Superior temporal gyrus (tissue), 1 donor: ENCODE data around the gene RDX.
"Not testable (repeated sequence)": the region's sequence is repeated elsewhere in the genome, so short reads cannot be mapped to it uniquely, and the experiment has no call there.

Source experiments
- DNase-seq: peaks from one replicate; pipeline ENCODE4 v3.0.0-alpha.2; 2016; ENCODE audit errors: extremely low spot score

RDX gene

GRCh38 chr11:110199184-110199981 is 97.0 kb downstream of the RDX start:
- no peak for DNase-seq

DNA sequence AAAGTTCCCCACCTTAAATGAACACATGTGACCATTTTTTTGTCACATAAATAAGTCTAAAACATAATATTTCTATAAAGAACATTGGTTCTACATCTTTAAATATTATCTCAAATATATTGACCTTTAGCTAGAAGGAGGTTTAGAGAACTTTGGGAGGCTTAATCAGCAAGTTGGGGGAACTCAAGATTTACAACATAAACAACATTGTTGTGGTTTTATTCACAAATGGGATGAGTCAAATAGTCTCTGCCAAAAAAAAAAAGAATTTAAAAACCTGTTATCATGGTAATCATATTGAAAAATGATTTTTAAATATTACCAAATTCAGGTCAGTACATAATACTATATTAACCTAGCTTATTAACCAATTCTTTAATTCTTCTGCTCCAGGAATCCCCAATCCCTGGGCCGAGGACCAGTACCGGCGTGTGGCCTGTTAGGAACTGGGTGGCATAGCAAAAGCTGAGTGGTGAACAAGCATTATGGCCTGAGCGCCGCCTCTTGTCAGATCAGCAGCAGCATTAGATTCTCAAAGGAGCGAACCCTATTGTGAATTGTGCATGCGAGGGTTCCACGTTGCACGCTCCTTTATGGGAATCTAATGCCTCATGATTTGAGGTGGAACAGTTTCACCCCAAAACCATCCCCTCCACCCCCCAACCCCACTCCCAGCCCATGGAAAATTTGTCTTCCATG is 98.2 kb downstream of the RDX start:
- DNase-seq = no peak

- DNase-seq = no peak
Measured at GRCh38 chr11:110196884-110197420, 99.5 kb downstream of the RDX start.

DNA sequence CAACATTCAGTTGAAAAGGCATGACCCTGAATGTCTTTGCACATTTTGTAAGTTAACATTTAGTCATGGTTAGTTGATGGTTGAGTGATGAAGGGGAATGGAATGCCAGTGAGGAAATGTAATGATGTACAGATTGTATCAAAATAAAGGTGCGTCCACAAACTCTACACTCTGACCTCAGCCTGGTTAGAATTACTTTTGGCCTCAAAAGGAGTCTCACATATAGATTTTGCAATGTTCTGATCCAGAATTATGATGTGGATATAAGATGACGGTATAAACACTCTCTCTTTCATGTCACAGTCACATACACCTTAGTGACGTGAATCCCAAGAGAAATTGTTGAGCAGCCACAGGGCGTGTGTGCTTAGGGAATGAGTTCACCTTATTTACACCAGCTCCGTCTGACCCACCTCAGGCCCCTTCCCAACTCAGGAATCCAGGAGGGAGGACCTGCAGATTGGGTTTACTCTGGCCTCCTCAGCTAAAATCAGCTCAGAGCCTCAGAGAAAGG is 100.1 kb downstream of the RDX start:
- no peak for DNase-seq

GRCh38 chr11:110194211-110194766 is 102.1 kb downstream of the RDX start:
- DNase-seq = not testable (repeated sequence)

DNA sequence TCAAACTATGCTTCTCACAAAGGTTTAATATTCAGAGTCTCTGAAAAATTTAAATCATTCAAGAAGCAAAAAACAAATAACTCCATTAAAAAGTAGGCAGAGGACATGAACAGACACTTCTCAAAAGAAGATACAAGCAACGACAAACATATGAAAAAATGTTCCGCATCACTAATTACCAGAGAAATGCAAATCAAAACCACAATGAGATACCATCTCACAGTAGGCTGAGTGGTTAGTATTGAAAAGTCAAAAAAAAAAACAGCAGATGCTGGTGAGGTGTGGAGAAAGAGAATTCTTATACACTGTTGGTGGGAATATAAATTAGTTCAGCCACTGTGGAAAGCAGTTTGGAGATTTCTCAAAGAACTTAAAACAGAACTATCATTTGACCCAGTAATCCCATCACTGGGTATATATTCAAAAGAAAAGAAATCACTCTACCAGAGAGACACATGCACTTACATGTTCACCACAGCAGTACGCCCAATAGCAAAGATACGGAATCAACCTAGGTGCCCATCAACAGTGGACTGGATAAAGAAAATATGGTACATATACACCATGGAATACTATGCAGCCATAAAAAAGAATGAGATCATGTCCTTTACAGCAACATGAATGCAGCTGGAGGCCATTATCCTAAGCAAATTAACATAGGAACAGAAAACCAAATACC is 103.7 kb downstream of the RDX start:
- DNase-seq = not testable (repeated sequence)

DNA sequence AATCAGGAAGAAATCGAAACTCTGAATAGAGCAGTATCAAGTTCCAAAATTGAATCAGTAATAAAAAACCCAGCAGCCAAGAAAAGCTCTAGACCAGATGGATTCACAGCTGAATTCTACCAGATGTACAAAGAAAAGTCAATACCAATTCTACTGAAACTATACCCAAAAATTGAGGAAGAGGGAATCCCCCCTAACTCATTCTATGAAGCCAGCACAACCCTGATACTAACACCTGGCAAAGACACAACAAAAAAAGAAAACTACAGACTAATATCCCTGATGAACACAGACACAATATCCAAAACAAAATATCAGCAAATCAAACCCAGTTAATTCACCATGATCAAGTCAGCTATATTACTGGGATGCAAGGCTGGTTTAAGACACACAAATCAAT is 105.5 kb downstream of the RDX start:
- DNase-seq = no peak

GRCh38 chr11:110187731-110188130 is 108.7 kb downstream of the RDX start:
- no peak for DNase-seq

GRCh38 chr11:110186867-110187266 is 109.5 kb downstream of the RDX start:
- no peak for DNase-seq

GRCh38 chr11:110186456-110186855 is 110.0 kb downstream of the RDX start:
- no peak for DNase-seq

DNA sequence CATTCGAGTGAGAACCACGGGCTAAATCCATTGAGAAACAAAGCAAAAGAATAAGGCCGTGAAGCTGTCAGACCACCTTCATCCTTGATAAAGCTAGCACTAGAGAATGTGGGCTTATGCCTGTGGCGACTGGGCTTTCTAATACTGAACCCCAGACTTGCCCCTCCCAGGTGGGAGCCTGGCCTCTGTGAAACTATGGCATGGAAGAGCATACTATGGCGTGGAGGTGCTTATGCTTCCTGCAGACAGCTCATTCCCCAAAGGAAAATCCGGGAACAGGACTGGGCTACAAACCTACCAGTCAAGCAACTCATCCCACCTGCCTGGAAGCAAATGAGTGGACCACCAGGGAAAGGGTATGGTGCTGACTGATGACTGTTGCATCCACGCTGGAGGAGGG is 110.8 kb downstream of the RDX start:
- DNase-seq = no peak

DNA sequence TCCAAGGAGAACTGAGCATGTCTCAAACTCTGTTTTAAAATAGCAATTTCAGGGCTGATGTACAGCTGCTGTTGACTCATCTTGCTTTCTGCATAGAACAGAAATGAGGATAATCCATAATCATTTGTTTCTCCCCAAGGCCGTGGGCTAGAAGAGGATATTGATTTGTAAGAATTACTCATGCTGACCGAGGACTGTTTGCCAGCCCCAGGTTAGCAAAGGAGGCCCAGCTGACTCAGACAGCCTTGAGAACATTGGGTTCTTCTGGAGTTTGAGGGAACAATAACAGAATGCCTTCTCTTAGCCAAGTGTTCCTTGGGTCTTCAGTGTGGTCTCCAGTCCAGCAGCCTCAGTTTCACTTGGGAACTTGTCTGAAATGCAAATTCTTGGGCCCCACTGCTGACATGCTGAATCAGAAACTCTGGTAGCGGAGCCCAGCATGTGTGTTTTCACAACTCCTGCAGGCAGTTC is 111.3 kb downstream of the RDX start:
- peak; percentile 42 for DNase-seq

DNA sequence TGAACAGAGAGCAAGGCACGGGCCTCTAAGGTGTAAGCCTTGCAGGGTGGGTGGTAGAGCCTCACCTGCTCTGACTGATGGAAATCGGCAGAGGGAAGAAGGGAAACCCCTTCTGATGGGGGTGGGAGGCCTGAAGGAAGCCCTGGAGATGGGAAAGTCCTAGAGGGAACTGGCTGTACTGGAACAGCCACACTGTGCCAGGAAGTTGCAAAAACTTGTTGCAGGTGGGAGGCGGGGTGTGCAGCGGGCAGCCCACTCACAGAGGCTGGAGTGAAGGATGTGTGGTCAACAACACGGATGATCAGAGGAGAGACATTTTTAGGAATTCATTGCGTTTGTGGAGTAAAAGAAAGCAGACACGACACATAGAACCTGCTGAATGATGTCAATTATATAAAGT is 112.0 kb downstream of the RDX start:
- no peak for DNase-seq

- DNase-seq = no peak
Measured at GRCh38 chr11:110182886-110183285, 113.5 kb downstream of the RDX start.

- DNase-seq = no peak
Measured at GRCh38 chr11:110179064-110179463, 117.3 kb downstream of the RDX start.

DNA sequence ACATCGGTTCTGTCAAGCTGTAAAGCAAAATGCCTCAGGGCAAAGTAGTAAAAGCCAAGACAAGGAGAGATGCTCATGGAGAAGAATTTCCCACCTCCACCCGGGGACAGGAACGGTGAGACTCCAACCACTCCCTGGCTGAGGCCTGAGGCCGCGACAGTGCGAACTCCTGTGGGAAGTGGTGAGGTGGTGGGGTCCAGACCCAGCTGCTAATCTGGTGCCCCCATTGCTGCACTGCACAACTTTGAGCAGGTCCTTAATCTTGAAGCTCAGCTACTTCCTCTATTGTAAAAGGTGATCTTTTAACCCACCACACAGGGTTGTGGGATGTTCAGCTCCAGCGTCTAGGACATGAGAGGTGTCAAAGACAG is 119.3 kb downstream of the RDX start:
- no peak for DNase-seq

GRCh38 chr11:110176366-110177085 is 119.9 kb downstream of the RDX start:
- DNase-seq = no peak

DNA sequence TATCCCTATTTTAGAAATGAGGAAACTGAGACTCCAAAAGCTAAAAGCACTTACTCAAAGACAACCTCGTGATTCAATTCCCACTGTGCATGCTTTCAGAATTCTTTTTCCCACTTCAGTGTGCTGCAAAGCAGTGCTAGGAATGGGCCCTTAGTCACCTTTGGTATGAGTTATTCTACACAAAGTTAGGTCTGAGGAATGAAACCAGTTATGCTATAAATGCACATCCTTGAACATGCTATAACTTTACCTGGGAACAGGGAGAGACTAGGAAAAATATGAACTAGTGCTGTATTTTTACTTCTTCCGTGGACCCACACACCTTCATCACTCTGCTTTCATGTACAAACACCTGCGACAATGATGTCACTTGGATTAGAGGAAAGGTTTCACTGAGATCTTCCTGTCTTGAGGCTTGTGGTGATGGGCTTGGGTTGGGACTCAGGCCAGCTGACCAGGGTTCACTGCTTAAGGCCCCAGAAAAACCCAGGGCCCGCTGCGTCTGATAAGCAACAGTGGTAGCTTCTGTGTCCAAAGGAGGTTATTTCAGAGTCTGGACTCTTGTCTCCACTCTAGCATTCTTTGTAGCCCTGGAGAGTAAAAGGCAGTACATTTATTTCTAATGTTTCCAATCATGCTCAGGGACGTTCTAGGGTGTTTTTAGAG is 121.6 kb downstream of the RDX start:
- DNase-seq = peak; percentile 34

GRCh38 chr11:110173811-110174644 is 122.4 kb downstream of the RDX start:
- peak; percentile 82 for DNase-seq
